HUES6 (cell line): ENCODE measurements around the gene HSPB2.

Experiments used
- H3K27ac ChIP-seq: 2 replicates; pipeline ENCODE4 v1.7.0; 2013; ENCODE audit warnings: low read depth, mild to moderate bottlenecking, low read length, inconsistent platforms
- H3K27me3 ChIP-seq: 2 replicates; pipeline ENCODE4 v1.6.1; 2013; ENCODE audit warnings: low read length; ENCODE audit not compliant: control insufficient read depth, insufficient read depth
- H3K36me3 ChIP-seq: 2 replicates; pipeline ENCODE4 v1.6.1; 2013; ENCODE audit warnings: low read length; ENCODE audit not compliant: control insufficient read depth, insufficient read depth
- H3K4me1 ChIP-seq: 2 replicates; pipeline ENCODE4 v1.6.1; 2013; ENCODE audit warnings: low read length; ENCODE audit not compliant: control insufficient read depth, insufficient read depth
- H3K4me3 ChIP-seq: 2 replicates; pipeline ENCODE4 v1.5.1; 2013; ENCODE audit warnings: low read depth, low read length
- H3K9ac ChIP-seq: one replicate; pipeline ENCODE4 v1.6.1; 2013; ENCODE audit warnings: mild to moderate bottlenecking, low read length
- H3K9me3 ChIP-seq: 2 replicates; pipeline ENCODE4 v1.6.1; 2013; ENCODE audit warnings: low read depth, low read length; ENCODE audit not compliant: control insufficient read depth, insufficient read depth

HSPB2 gene

GRCh38 chr11:111886032-111886431 is 26.5 kb upstream of the HSPB2 start:
- Histone ChIP-seq H3K27me3 (no peaks in the 10 kb centered on the region), H3K9me3 (no peaks in the 10 kb centered on the region), H3K36me3 (no peaks in the 10 kb centered on the region), H3K4me1 (no peaks in the 10 kb centered on the region), H3K27ac (no peak overlapping the region), H3K9ac (no peak overlapping the region), H3K4me3 (no peak overlapping the region)

DNA sequence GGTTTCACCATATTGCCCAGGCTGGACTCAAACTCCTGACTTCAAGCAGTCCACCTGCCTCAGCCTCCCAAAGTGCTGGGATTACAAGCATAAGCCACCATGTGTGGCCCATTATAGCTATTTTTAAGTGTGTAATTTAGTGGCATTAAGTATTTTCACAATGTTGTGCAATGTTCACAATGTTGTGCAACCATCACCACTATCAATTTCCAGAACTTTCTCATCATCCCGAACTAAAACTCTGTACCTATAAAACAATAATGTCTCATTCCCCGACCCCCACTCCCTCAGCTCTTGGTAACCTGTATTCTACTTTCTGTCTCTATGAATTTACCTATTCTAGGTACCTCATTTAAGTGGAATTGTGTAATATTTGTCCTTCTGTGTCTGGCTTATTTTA is 25.7 kb upstream of the HSPB2 start:
- H3K9ac ChIP-seq: no peak overlapping the region

GRCh38 chr11:111905411-111905810 is 7.1 kb upstream of the HSPB2 start:
- H3K27ac ChIP-seq: no peak overlapping the region
- H3K4me3 ChIP-seq: no peak overlapping the region
- H3K4me1 ChIP-seq: peaks cover 7% of the 10 kb centered on the region
- no peak overlapping the region for H3K9ac ChIP-seq
- no peaks in the 10 kb centered on the region for H3K27me3 ChIP-seq
- no peaks in the 10 kb centered on the region for H3K9me3 ChIP-seq
- no peaks in the 10 kb centered on the region for H3K36me3 ChIP-seq

More for the DNA sequence above, 25.7 kb upstream of the HSPB2 start:
- Histone ChIP-seq H3K4me3 (no peak overlapping the region), H3K9me3 (no peaks in the 10 kb centered on the region), H3K4me1 (no peaks in the 10 kb centered on the region), H3K27ac (no peak overlapping the region), H3K27me3 (no peaks in the 10 kb centered on the region), H3K36me3 (no peaks in the 10 kb centered on the region)

DNA sequence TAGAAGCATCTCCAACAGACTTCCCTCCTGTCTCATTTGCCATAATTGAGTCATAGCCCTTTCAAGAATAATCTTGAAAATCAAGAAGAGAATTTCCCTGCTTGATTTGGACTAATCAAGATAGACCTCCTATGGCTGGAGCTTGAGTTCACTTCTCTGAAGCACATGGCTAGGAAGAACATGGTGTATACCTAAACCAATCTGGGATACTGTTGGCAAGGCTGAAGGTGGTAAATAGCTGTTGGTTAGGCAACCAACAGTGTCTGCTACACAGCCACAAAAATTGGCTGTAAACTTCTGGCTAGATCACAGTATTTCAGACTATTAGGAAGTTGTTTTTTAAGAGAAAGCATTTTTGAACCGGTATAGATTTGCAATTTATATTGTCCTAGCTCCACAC is 5.9 kb upstream of the HSPB2 start:
- H3K9me3 ChIP-seq: no peaks in the 10 kb centered on the region
- no peaks in the 10 kb centered on the region for H3K27me3 ChIP-seq
- no peak overlapping the region for H3K9ac ChIP-seq
- no peak overlapping the region for H3K4me3 ChIP-seq
- H3K4me1 ChIP-seq: peaks cover 14% of the 10 kb centered on the region
- H3K27ac ChIP-seq: no peak overlapping the region
- no peaks in the 10 kb centered on the region for H3K36me3 ChIP-seq

DNA sequence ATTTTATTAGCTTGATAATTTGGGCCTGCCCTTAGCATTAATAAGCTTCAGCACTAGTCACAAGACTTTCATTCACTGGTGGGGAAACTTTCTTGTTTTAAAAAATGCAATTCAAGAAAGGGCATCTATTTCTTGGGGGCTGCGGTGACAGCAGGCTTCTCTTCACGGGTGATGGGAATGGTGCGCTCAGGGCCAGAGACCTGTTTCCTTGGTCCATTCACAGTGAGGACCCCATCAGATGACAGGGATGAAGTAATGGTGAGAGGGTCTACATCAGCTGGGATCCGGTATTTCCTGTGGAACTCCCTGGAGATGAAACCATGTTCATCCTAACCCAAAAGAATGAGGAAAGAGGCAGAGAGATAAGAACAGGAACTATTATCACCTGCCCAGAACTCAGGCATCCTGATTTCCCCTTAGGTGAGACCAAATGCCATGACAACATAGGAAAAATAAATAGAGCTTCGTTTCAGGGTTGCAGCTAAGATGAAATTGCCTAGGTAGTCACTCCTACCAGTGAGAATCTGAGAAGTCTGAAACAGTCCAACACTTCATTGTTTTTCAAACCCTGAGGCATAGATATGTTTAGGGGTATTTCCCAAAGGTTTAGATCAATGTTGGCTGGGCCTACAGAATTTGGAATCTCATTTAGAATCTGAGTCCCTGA is 3.8 kb upstream of the HSPB2 start:
- H3K27ac ChIP-seq: no peak overlapping the region
- H3K4me3 ChIP-seq: no peak overlapping the region
- H3K36me3 ChIP-seq: no peaks in the 10 kb centered on the region
- peaks cover 21% of the 10 kb centered on the region for H3K4me1 ChIP-seq
- no peak overlapping the region for H3K9ac ChIP-seq
- no peaks in the 10 kb centered on the region for H3K27me3 ChIP-seq
- H3K9me3 ChIP-seq: no peaks in the 10 kb centered on the region

DNA sequence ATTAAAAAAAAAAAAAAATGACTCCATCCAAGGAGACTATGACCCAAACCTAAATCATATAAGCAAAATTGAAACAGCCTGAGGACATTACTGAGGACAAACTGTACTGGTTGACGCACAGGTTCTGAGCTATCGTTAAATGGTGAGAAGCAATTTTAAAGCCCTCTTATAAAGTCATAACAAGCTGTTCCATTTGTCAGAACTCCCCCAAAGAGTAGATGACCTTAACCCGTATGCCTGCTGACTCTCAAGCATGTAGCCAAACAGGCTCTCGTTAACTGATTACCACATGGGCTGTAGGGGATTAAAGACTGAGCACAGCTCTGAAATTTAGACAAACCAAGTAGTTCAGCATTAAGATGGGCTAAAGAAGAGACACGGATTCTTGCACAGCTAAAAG is 3.2 kb upstream of the HSPB2 start:
- H3K36me3 ChIP-seq: no peaks in the 10 kb centered on the region
- H3K9ac ChIP-seq: no peak overlapping the region
- H3K4me1 ChIP-seq: peaks cover 21% of the 10 kb centered on the region
- H3K27ac ChIP-seq: no peak overlapping the region
- H3K9me3 ChIP-seq: no peaks in the 10 kb centered on the region
- no peak overlapping the region for H3K4me3 ChIP-seq
- H3K27me3 ChIP-seq: no peaks in the 10 kb centered on the region

- Histone ChIP-seq H3K27ac (no peak overlapping the region), H3K9me3 (no peaks in the 10 kb centered on the region), H3K9ac (no peak overlapping the region), H3K4me1 (peaks cover 21% of the 10 kb centered on the region), H3K36me3 (no peaks in the 10 kb centered on the region), H3K4me3 (no peak overlapping the region), H3K27me3 (no peaks in the 10 kb centered on the region)
These were observed 1.6 kb upstream of the HSPB2 start for GRCh38 chr11:111910676-111911562.

DNA sequence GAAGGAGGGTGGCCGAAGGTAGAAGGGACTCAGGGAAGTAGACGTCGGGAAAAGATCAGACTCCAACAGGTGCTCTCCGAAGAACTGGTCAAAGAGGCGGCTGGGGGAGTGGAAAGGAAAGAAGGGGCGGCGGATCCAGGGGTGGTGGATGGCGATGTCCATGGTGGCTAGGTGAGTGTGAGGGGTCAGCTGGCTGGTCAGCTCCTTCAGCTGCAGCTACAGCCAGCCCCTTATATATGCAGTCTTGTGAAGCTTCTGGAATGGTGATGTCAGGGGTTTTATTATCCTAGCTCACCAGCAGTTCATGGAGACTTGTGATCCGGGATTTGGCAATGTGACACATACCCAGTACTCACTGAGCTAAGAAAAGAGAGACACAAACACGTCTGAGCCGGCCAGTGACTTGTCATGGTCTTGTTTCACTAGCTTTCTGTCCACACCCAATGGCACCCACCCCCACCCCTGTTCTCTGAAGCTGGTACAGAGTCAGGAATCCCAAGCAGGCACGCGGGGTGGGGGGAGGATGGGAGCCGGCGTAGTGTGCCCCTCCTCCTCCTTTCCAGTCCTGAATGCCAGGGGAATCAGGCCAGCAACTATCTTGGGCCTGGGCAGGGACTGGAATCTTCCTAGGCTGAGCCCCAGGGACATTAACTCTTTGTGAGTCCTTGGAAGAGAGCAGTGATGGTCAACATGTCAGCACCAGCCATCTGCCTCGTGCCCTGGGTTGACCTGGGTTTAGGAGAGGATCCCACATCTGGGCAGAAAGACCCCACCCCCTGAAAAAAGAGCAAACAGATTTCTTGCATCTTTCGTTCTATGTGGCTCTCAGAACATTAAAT is 752 bp upstream of the HSPB2 start, which contains the start of gene CRYAB:
Gene CRYAB, minus strand, starts transcription at position 208 of the 839 bp plus-strand sequence. Its CDS starts 46 bp downstream, at position 162.
- H3K4me3 ChIP-seq: no peak within 1 kb of the TSS
- H3K4me1 ChIP-seq: peaks cover 24% of the 10 kb centered on the region
- no peaks in the 10 kb centered on the region for H3K27me3 ChIP-seq
- no peaks in the 10 kb centered on the region for H3K36me3 ChIP-seq
- H3K9ac ChIP-seq: no peak within 1 kb of the TSS
- no peak within 1 kb of the TSS for H3K27ac ChIP-seq
- no peaks in the 10 kb centered on the region for H3K9me3 ChIP-seq

GRCh38 chr11:111913031-111913861 is 712 bp downstream of the HSPB2 start:
- H3K27me3 ChIP-seq: no peaks in the 10 kb centered on the region
- no peak overlapping the region for H3K27ac ChIP-seq

GRCh38 chr11:111913997-111914396 is 1.5 kb downstream of the HSPB2 start:
- H3K27ac ChIP-seq: no peak overlapping the region
- H3K9ac ChIP-seq: no peak overlapping the region
- peaks cover 31% of the 10 kb centered on the region for H3K4me1 ChIP-seq

More at GRCh38 chr11:111913031-111913861, 712 bp downstream of the HSPB2 start:
- H3K4me3 ChIP-seq: no peak overlapping the region
- H3K36me3 ChIP-seq: no peaks in the 10 kb centered on the region
- peaks cover 24% of the 10 kb centered on the region for H3K4me1 ChIP-seq
- no peak overlapping the region for H3K9ac ChIP-seq
- no peaks in the 10 kb centered on the region for H3K9me3 ChIP-seq

More at GRCh38 chr11:111913997-111914396, 1.5 kb downstream of the HSPB2 start:
- Histone ChIP-seq H3K4me3 (no peak overlapping the region), H3K27me3 (no peaks in the 10 kb centered on the region), H3K36me3 (no peaks in the 10 kb centered on the region), H3K9me3 (no peaks in the 10 kb centered on the region)
